ENCODE results near the gene STARD3. TPM values are rescaled to one million over a fixed set of nuclear protein-coding genes. Genes with fewer than 3 reads are reported as not detected.

Gene STARD3
- total RNA-seq, 8 experiments from 2014 or later, result 22.8 to 39.8 (median 29.6) TPM

GRCh38 chr17:39650121-39650579 is 13.2 kb downstream of the STARD3 start:
- Histone ChIP-seq H3K27ac (no peak overlapping the region), H3K4me1 (replicated peaks in 1 of 2) (peaks cover 17 to 38% of the 10 kb centered on the region in 2 donors), H3K4me3 (no peak overlapping the region)
- no peak for ATAC-seq (replicated peaks in 6 of 8)
- in situ Hi-C loops (cut with MboI; ENCODE audit: low pct_unique_long_range_greater_than_20kb in 2 of 9, low sequenced_read_pairs in 9 of 9, unreplicated experiment in 9 of 9), result no loop called here
- WGBS, 10 experiments, result 73 to 100% (median 93%) methylated on average over 2 to 10 of the region's 11 CpGs; no CpG with 5 or more reads in 4 of the 10 experiments

- Histone ChIP-seq H3K4me1 (replicated peaks in 1 of 2) (peaks cover 21 to 45% of the 10 kb centered on the region in 2 donors), H3K4me3 (no peak overlapping the region), H3K27ac (peak overlapping the region; percentile 69 to 87)
- in situ Hi-C loops (cut with MboI; ENCODE audit: low pct_unique_long_range_greater_than_20kb in 2 of 9, low sequenced_read_pairs in 9 of 9, unreplicated experiment in 9 of 9), result no loop called here
- 32 to 100% (median 61%) methylated on average over 1 to 6 of the region's 8 CpGs; no CpG with 5 or more reads in 2 of the 10 experiments for WGBS, 10 experiments
- ATAC-seq (replicated peaks in 6 of 8), result peak in 5 of 8 experiments; percentile 15 to 71 (median 50)
These were observed 15.1 kb downstream of the STARD3 start for GRCh38 chr17:39651923-39652586.

- WGBS, 10 experiments, result 8 to 34% (median 24%) methylated on average over 1 to 5 of the region's 7 CpGs; no CpG with 5 or more reads in 4 of the 10 experiments
- ATAC-seq (replicated peaks in 6 of 8), result peak; percentile 69 to 87 (median 84)
- Histone ChIP-seq H3K4me3 (no peak overlapping the region), H3K4me1 (replicated peaks in 1 of 2) (peaks cover 21 to 45% of the 10 kb centered on the region in 2 donors), H3K27ac (peak overlapping the region; percentile 69 to 87)
- in situ Hi-C loops (cut with MboI; ENCODE audit: low pct_unique_long_range_greater_than_20kb in 2 of 9, low sequenced_read_pairs in 9 of 9, unreplicated experiment in 9 of 9), result no loop called here
These were observed 15.8 kb downstream of the STARD3 start for GRCh38 chr17:39652587-39653315.

- Histone ChIP-seq H3K4me1 (replicated peaks in 1 of 2) (peaks cover 21 to 45% of the 10 kb centered on the region in 2 donors), H3K4me3 (no peak overlapping the region), H3K27ac (peak overlapping the region; percentile 69 to 87)
- 0% methylated on average over 1 of the region's 12 CpGs; no CpG with 5 or more reads in 9 of the 10 experiments for WGBS, 10 experiments
- in situ Hi-C loops (cut with MboI; ENCODE audit: low pct_unique_long_range_greater_than_20kb in 2 of 9, low sequenced_read_pairs in 9 of 9, unreplicated experiment in 9 of 9), result no loop called here
- ATAC-seq (replicated peaks in 6 of 8), result peak in 4 of 8 experiments; percentile 17 to 32 (median 23)
These were observed 16.3 kb downstream of the STARD3 start for GRCh38 chr17:39653316-39653661.

- Histone ChIP-seq H3K4me3 (no peak overlapping the region), H3K4me1 (replicated peaks in 1 of 2) (peaks cover 21 to 45% of the 10 kb centered on the region in 2 donors), H3K27ac (peak overlapping the region in 1 of 2 donors; percentile 87)
- in situ Hi-C loops (cut with MboI; ENCODE audit: low pct_unique_long_range_greater_than_20kb in 2 of 9, low sequenced_read_pairs in 9 of 9, unreplicated experiment in 9 of 9), result no loop called here
- ATAC-seq (replicated peaks in 6 of 8), result peak in 3 of 8 experiments; percentile 53 to 75 (median 72)
- WGBS, 10 experiments, result 0 to 90% (median 43%) methylated on average over 1 to 6 of the region's 14 CpGs
These were observed 16.9 kb downstream of the STARD3 start for GRCh38 chr17:39653662-39654331.

- H3K27ac ChIP-seq, result no peak overlapping the region
- peaks cover 21 to 45% of the 10 kb centered on the region in 2 donors for H3K4me1 ChIP-seq (replicated peaks in 1 of 2)
- in situ Hi-C loops (cut with MboI; ENCODE audit: low pct_unique_long_range_greater_than_20kb in 2 of 9, low sequenced_read_pairs in 9 of 9, unreplicated experiment in 9 of 9), result no loop called here
- no peak for ATAC-seq (replicated peaks in 6 of 8)
- H3K4me3 ChIP-seq, result no peak overlapping the region
- WGBS, 10 experiments, result 0 to 100% (median 80%) methylated on average over 1 to 2 of the region's 2 CpGs; no CpG with 5 or more reads in 3 of the 10 experiments
These were observed 18.2 kb downstream of the STARD3 start for GRCh38 chr17:39655105-39655504.

GRCh38 chr17:39658346-39658745 is 21.4 kb downstream of the STARD3 start:
- no peak overlapping the region for H3K27ac ChIP-seq
- in situ Hi-C loops (cut with MboI; ENCODE audit: low pct_unique_long_range_greater_than_20kb in 2 of 9, low sequenced_read_pairs in 9 of 9, unreplicated experiment in 9 of 9), result no loop called here

GRCh38 chr17:39658760-39659159 is 21.8 kb downstream of the STARD3 start:
- in situ Hi-C loops (cut with MboI; ENCODE audit: low pct_unique_long_range_greater_than_20kb in 2 of 9, low sequenced_read_pairs in 9 of 9, unreplicated experiment in 9 of 9), result no loop called here
- Histone ChIP-seq H3K27ac (no peak overlapping the region), H3K4me3 (no peak overlapping the region), H3K4me1 (replicated peaks in 1 of 2) (peaks cover 9 to 25% of the 10 kb centered on the region in 2 donors)
- ATAC-seq (replicated peaks in 6 of 8), result no peak
- WGBS, 10 experiments, result 80 to 93% methylated on average over 1 to 2 of the region's 3 CpGs; no CpG with 5 or more reads in 8 of the 10 experiments

More at GRCh38 chr17:39658346-39658745, 21.4 kb downstream of the STARD3 start:
- 88 to 100% (median 90%) methylated on average over 1 to 8 of the region's 11 CpGs; no CpG with 5 or more reads in 6 of the 10 experiments for WGBS, 10 experiments
- H3K4me3 ChIP-seq, result no peak overlapping the region
- no peak for ATAC-seq (replicated peaks in 6 of 8)
- peaks cover 8 to 25% of the 10 kb centered on the region in 2 donors for H3K4me1 ChIP-seq (replicated peaks in 1 of 2)

GRCh38 chr17:39659279-39660010 is 22.5 kb downstream of the STARD3 start:
- WGBS, 10 experiments, result 60 to 100% (median 91%) methylated on average over 1 to 6 of the region's 15 CpGs; no CpG with 5 or more reads in 3 of the 10 experiments
- no peak for ATAC-seq (replicated peaks in 6 of 8)
- H3K27ac ChIP-seq, result no peak overlapping the region
- H3K4me3 ChIP-seq, result no peak overlapping the region
- peaks cover 10 to 23% of the 10 kb centered on the region in 2 donors for H3K4me1 ChIP-seq (replicated peaks in 1 of 2)
- in situ Hi-C loops (cut with MboI; ENCODE audit: low pct_unique_long_range_greater_than_20kb in 2 of 9, low sequenced_read_pairs in 9 of 9, unreplicated experiment in 9 of 9), result no loop called here

GRCh38 chr17:39660011-39660360 is 23.0 kb downstream of the STARD3 start:
- in situ Hi-C loops (cut with MboI; ENCODE audit: low pct_unique_long_range_greater_than_20kb in 2 of 9, low sequenced_read_pairs in 9 of 9, unreplicated experiment in 9 of 9), result no loop called here
- WGBS, 10 experiments, result 85 to 100% (median 90%) methylated on average over 2 to 4 of the region's 5 CpGs; no CpG with 5 or more reads in 7 of the 10 experiments
- Histone ChIP-seq H3K4me1 (replicated peaks in 1 of 2) (peaks cover 10 to 24% of the 10 kb centered on the region in 2 donors), H3K27ac (no peak overlapping the region), H3K4me3 (no peak overlapping the region)
- no peak for ATAC-seq (replicated peaks in 6 of 8)

GRCh38 chr17:39660397-39661385 is 23.7 kb downstream of the STARD3 start:
- in situ Hi-C loops (cut with MboI; ENCODE audit: low pct_unique_long_range_greater_than_20kb in 2 of 9, low sequenced_read_pairs in 9 of 9, unreplicated experiment in 9 of 9), result no loop called here
- 60 to 100% (median 93%) methylated on average over 2 to 11 of the region's 35 CpGs; no CpG with 5 or more reads in 5 of the 10 experiments for WGBS, 10 experiments
- no peak overlapping the region for H3K27ac ChIP-seq
- no peak overlapping the region for H3K4me3 ChIP-seq
- peaks cover 10 to 31% of the 10 kb centered on the region in 2 donors for H3K4me1 ChIP-seq (replicated peaks in 1 of 2)
- ATAC-seq (replicated peaks in 6 of 8), result no peak

All from motor neuron (in vitro differentiated cells).